ENCODE measurements around the gene CCDC198. TPM values are rescaled to one million over a fixed set of nuclear protein-coding genes. Genes with fewer than 3 reads are reported as not detected.

The CCDC198 gene
- total RNA-seq, 1 donor from 2014 or later: 178 TPM

DNA sequence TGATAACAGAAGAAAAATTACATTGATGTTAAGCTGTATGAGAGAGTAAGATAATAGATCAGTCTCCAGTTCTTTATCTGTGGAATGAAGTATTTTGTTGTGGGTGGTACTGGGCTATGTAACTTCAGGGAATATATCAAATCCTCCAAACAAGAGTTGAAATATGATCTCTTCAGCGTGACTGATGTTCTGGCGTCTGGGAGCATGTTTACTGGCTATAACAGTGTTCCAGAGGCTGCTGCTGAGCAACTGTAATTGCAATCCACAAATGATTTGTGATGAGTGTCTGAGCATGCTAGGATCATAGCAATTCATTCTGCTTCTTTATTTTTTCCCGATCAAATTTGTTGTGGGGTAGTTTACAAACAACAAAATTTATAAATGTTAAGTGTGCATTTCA, 18.6 kb upstream of the CCDC198 start:
- Mint-ChIP-seq H3K4me3 (ENCODE audit: low read depth) (no peak overlapping the region), H3K9me3 (ENCODE audit: low read depth) (peaks cover 20% of the 10 kb centered on the region), H3K27ac (no peak overlapping the region), H3K27me3 (no peaks in the 10 kb centered on the region), H3K4me1 (ENCODE audit: low read depth) (peaks cover 6% of the 10 kb centered on the region), H3K36me3 (ENCODE audit: insufficient read depth) (peaks cover 1% of the 10 kb centered on the region)
- no peak for DNase-seq (ENCODE audit: low spot score, unreplicated experiment)
- TF ChIP-seq, protein P1, sequence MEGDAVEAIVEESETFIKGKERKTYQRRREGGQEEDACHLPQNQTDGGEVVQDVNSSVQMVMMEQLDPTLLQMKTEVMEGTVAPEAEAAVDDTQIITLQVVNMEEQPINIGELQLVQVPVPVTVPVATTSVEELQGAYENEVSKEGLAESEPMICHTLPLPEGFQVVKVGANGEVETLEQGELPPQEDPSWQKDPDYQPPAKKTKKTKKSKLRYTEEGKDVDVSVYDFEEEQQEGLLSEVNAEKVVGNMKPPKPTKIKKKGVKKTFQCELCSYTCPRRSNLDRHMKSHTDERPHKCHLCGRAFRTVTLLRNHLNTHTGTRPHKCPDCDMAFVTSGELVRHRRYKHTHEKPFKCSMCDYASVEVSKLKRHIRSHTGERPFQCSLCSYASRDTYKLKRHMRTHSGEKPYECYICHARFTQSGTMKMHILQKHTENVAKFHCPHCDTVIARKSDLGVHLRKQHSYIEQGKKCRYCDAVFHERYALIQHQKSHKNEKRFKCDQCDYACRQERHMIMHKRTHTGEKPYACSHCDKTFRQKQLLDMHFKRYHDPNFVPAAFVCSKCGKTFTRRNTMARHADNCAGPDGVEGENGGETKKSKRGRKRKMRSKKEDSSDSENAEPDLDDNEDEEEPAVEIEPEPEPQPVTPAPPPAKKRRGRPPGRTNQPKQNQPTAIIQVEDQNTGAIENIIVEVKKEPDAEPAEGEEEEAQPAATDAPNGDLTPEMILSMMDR (IDR thresholded peaks at IDR 0.05; ENCODE audit: unreplicated experiment): no peak

DNA sequence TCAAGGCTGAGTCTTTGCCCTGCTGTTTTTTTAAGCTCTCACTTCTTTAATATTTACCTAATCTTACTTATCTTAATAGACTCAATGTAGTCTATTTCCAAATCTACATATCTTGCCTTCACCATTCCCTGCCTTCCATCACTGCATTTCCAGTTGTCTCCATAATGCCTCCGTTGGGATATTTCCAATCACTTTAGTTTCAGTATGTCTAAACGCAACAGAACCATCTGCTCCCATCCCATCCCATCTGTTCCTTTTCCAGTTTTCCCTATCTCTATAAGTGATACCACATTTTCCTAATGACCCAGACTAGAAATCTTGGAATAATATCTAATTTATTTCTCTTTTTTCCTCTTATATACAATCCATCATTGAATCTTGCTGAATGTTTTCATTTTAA, 15.1 kb upstream of the CCDC198 start:
- DNase-seq (ENCODE audit: low spot score, unreplicated experiment): no peak
- Mint-ChIP-seq H3K36me3 (ENCODE audit: insufficient read depth) (no peaks in the 10 kb centered on the region), H3K27ac (no peak overlapping the region), H3K4me3 (ENCODE audit: low read depth) (no peak overlapping the region), H3K4me1 (ENCODE audit: low read depth) (peaks cover 6% of the 10 kb centered on the region), H3K27me3 (no peaks in the 10 kb centered on the region), H3K9me3 (ENCODE audit: low read depth) (peaks cover under 1% of the 10 kb centered on the region)
- TF ChIP-seq, protein P1 (IDR thresholded peaks at IDR 0.05; ENCODE audit: unreplicated experiment): no peak

DNA sequence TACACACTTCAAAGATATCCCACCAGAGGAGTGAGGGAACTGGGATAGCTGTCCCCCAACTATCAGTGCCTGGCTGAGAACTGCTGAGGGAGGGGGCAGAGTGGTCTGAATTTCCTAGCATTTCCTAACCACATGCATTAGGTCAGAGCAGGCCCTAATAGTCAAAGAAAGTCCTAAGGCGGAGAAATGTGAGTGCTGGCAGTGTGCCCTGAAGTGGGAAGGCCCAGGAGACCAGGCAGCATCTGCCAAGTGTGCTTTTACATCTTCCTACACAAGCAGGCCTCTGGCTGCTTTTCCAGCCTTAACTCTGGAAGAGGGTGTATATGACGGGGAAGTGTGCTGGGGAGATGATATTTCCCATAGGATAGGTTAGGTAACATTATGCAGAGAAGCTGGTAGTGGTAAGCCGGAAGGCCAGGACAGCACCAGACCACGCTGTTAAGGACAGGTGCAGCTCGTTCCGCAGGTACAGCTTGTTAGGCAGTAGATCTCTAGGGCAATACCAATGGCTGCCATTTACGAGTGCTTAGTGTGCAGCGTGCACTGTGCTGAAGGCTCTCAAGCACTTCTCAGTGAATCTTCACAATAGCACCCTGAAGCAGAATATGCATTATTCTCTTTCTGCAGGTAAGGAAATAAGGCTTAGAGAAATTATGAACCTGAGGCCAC, 9.1 kb upstream of the CCDC198 start:
- Mint-ChIP-seq H3K4me1 (ENCODE audit: low read depth) (peaks cover 2% of the 10 kb centered on the region), H3K27me3 (no peaks in the 10 kb centered on the region), H3K27ac (no peak overlapping the region), H3K36me3 (ENCODE audit: insufficient read depth) (no peaks in the 10 kb centered on the region), H3K9me3 (ENCODE audit: low read depth) (no peaks in the 10 kb centered on the region), H3K4me3 (ENCODE audit: low read depth) (no peak overlapping the region)
- no peak for DNase-seq (ENCODE audit: low spot score, unreplicated experiment)
- TF ChIP-seq, protein P1 (IDR thresholded peaks at IDR 0.05; ENCODE audit: unreplicated experiment): no peak

DNA sequence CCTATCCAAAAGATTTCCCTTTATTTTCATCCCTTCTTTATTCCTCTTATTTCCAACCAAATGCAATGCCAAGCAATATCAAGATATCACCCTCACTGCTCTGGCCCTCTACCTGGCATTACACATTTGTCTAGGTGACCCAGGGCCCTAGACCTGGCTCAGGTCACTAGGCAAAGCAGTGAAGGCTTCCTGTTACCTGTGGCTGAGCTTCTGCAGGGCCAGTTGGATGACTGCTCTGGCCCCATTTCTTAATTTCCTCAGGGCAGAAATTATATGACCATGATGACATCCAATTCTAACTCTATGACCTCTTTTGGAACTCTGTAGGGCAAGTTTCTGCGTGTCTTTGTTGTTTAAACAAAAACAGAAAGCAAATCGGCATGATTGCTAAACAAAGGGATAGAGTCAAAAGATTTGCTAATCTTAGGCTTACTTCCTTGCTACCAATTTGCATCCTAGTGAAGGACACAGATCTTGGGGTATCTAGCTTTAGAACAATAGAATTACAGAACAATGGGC, 7.4 kb upstream of the CCDC198 start:
- no peak overlapping the region for H3K27ac Mint-ChIP-seq
- DNase-seq (ENCODE audit: low spot score, unreplicated experiment): no peak
- H3K9me3 Mint-ChIP-seq (ENCODE audit: low read depth): no peaks in the 10 kb centered on the region
- no peak overlapping the region for H3K4me3 Mint-ChIP-seq (ENCODE audit: low read depth)
- no peaks in the 10 kb centered on the region for H3K36me3 Mint-ChIP-seq (ENCODE audit: insufficient read depth)
- TF ChIP-seq, protein P1 (IDR thresholded peaks at IDR 0.05; ENCODE audit: unreplicated experiment): no peak
- H3K27me3 Mint-ChIP-seq: no peaks in the 10 kb centered on the region
- peaks cover 11% of the 10 kb centered on the region for H3K4me1 Mint-ChIP-seq (ENCODE audit: low read depth)

DNA sequence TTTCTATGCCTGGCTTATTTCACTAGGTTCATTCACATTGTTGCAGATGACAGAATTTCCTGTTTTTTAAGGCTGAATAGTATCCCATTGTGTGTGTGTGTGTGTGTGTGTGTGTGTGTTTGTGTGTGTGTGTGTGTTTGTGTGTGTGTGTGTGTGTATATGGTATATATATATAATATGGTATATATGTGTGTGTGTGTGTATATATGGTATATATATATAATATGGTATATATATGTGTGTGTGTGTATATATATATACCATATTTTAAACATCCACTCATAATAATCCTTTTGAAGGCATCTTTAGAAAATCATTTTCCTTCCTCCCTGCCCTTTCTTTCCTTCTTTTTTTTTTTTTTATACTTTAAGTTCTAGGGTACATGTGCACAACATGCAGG, 5.0 kb upstream of the CCDC198 start:
- TF ChIP-seq, protein P1 (IDR thresholded peaks at IDR 0.05; ENCODE audit: unreplicated experiment): no peak
- Mint-ChIP-seq H3K27me3 (no peaks in the 10 kb centered on the region), H3K27ac (no peak overlapping the region), H3K4me1 (ENCODE audit: low read depth) (peaks cover 25% of the 10 kb centered on the region), H3K36me3 (ENCODE audit: insufficient read depth) (no peaks in the 10 kb centered on the region), H3K9me3 (ENCODE audit: low read depth) (no peaks in the 10 kb centered on the region), H3K4me3 (ENCODE audit: low read depth) (no peak overlapping the region)
- no peak for DNase-seq (ENCODE audit: low spot score, unreplicated experiment)

All from progenitor cell of endocrine pancreas (in vitro differentiated cells).